PC-9 (cell line): Measurements from ENCODE around the gene CIITA. TPM values are rescaled to one million over a fixed set of nuclear protein-coding genes. Genes with fewer than 3 reads are reported as not detected.

ENCODE experiments used
- BruUV-seq: library from RNA; stranded (reverse); fragments of 400-500 nt; replicated peaks from 2 replicates; lab custom pipeline; 2021; lab: Mats Ljungman, UMichigan
- CTCF ChIA-PET: fragments of 300-600 bp; sonication (Branson Sonifier 250); formaldehyde crosslinking; loops from one replicate; lab custom pipeline; 2022; ENCODE audit warnings: antibody characterized with exemption; lab: Charles Lee
- POLR2A ChIA-PET: fragments of 300-600 bp; sonication (Branson Sonifier 250); formaldehyde crosslinking; loops from one replicate; lab custom pipeline; 2022; ENCODE audit warnings: antibody characterized with exemption; ENCODE audit not compliant: unreplicated experiment; lab: Charles Lee
- DNase-seq, 2 experiments: peaks; one replicate each; pipeline versions ENCODE4 v3.0.0 to v3.0.0-alpha.2; 2015 to 2022; ENCODE audit warnings: mixed read lengths in 1 of 2
- H2AFZ ChIP-seq: fragments of 200-600 bp; sonication (generic); 2 replicates; pipeline ENCODE4 v1.8.1; 2017; ENCODE audit warnings: antibody characterized with exemption
- H3F3A ChIP-seq: fragments of 200-600 bp; sonication (generic); 2 replicates; pipeline ENCODE4 v1.8.1; 2017; ENCODE audit warnings: antibody characterized with exemption, mild to moderate bottlenecking, low read depth; ENCODE audit not compliant: insufficient read depth
- H3K27ac ChIP-seq: fragments of 200-600 bp; sonication (generic); 2 replicates; pipeline ENCODE4 v1.6.1; 2016; ENCODE audit warnings: mixed run types
- H3K27me3 ChIP-seq: fragments of 200-600 bp; sonication (generic); 2 replicates; pipeline ENCODE4 v1.6.1; 2016; ENCODE audit warnings: low read depth, mixed run types; ENCODE audit not compliant: insufficient read depth
- H3K36me3 ChIP-seq: fragments of 200-600 bp; sonication (generic); 2 replicates; pipeline ENCODE4 v1.6.1; 2016; ENCODE audit warnings: low read depth, mixed run types
- H3K4me1 ChIP-seq: fragments of 200-600 bp; sonication (generic); replicated peaks from 2 replicates; pipeline ENCODE4 v1.6.1; 2016; ENCODE audit warnings: mixed run types; ENCODE audit not compliant: insufficient read depth
- H3K4me2 ChIP-seq: fragments of 200-600 bp; sonication (generic); 2 replicates; pipeline ENCODE4 v1.6.1; 2017; ENCODE audit warnings: mixed run types
- H3K4me3 ChIP-seq: fragments of 200-600 bp; sonication (generic); 2 replicates; pipeline ENCODE4 v1.6.1; 2016; ENCODE audit warnings: mixed run types
- H3K79me2 ChIP-seq: fragments of 200-600 bp; sonication (generic); 2 replicates; pipeline ENCODE4 v1.6.1; 2017; ENCODE audit warnings: low read depth, mixed run types
- H3K9me2 ChIP-seq: fragments of 200-600 bp; sonication (generic); 2 replicates; pipeline ENCODE4 v1.8.1; 2017; ENCODE audit warnings: mild to moderate bottlenecking; ENCODE audit not compliant: insufficient read depth
- H3K9me3 ChIP-seq: fragments of 200-600 bp; sonication (generic); 2 replicates; pipeline ENCODE4 v1.8.1; 2016; ENCODE audit warnings: low read depth; ENCODE audit not compliant: insufficient read depth
- H4K20me1 ChIP-seq: fragments of 200-600 bp; sonication (generic); 2 replicates; pipeline ENCODE4 v1.8.1; 2017; ENCODE audit not compliant: insufficient read depth
- CTCF ChIP-seq: fragments of 200-600 bp; sonication (generic); conservative IDR thresholded peaks from 2 replicates; pipeline ENCODE4 v1.6.1; 2017; ENCODE audit warnings: mixed run types, antibody characterized with exemption, mild to moderate bottlenecking, moderate library complexity
- EZH2 ChIP-seq: fragments of 200-600 bp; sonication (generic); IDR thresholded peaks from 2 replicates; pipeline ENCODE4 v1.8.0; 2017; ENCODE audit warnings: antibody characterized with exemption, low read depth
- intact Hi-C: fragments of 100-400 bp; cut with micrococcal nuclease; formaldehyde crosslinking; loops from one replicate; pipeline ENCODE4 v1.10.0; 2022; ENCODE audit not compliant: unreplicated experiment
- total RNA-seq: library from RNA; stranded (reverse); gene quantifications from 2 replicates; pipeline ENCODE4 v1.2.3, GENCODE V29; 2021

CIITA gene
- total RNA-seq, 1 experiment from 2014 or later = 1.7 TPM

GRCh38 chr16:10911267-10911666 lies 34.3 kb downstream of the CIITA start:
- Histone ChIP-seq H3K4me1 (no peaks in the 10 kb centered on the region), H3K27ac (no peak overlapping the region), H3K27me3 (peaks cover 13% of the 10 kb centered on the region; the same call in 1 of the 2 replicates), H3K36me3 (no peaks in the 10 kb centered on the region), H3F3A (no peaks in the 10 kb centered on the region), H3K9me2 (no peaks in the 10 kb centered on the region), H3K79me2 (no peaks in the 10 kb centered on the region), H3K4me2 (no peak overlapping the region), H3K4me3 (no peak overlapping the region), H3K9me3 (no peaks in the 10 kb centered on the region), H2AFZ (no peak overlapping the region), H4K20me1 (no peaks in the 10 kb centered on the region)
- no peak for TF ChIP-seq CTCF
- no peak for TF ChIP-seq EZH2
- CTCF ChIA-PET = interaction anchor here (0.6 kb wide), 1 partner anchor 221 kb away, joined by 3 read pairs; no protein-coding TSS in a partner anchor
- intact Hi-C loops = no loop called here
- BruUV-seq = no TSS peak
- POLR2A ChIA-PET = no interaction called here
- no peak for DNase-seq

DNA sequence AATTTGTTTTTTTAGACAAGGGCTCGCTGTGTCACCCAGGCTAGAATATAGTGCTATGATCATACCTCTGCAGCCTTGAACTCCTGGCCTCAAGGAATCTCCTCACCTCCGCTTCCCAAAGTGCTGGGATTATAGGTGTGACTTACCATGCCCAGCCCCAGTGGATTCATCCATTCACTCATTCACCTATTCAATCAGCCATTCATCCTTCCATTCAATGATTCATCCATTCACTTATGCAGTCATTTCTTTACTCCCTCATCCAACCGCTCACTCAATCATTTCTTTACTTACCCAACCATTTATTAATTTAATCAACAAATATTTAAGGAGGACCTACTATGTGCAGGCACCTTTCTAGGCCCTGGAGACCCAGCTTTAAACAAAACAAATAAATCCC lies 39.5 kb downstream of the CIITA start:
- BruUV-seq = no TSS peak
- H3K36me3 ChIP-seq = no peaks in the 10 kb centered on the region
- TF ChIP-seq CTCF = no peak
- TF ChIP-seq EZH2 = no peak
- no peak overlapping the region for H3K27ac ChIP-seq
- no peaks in the 10 kb centered on the region for H4K20me1 ChIP-seq
- no peaks in the 10 kb centered on the region for H3K27me3 ChIP-seq
- ChIA-PET POLR2A (no interaction called here), CTCF (no interaction called here)
- no peaks in the 10 kb centered on the region for H3K9me2 ChIP-seq
- no peak for DNase-seq
- H3K4me2 ChIP-seq = no peak overlapping the region
- no peaks in the 10 kb centered on the region for H3K9me3 ChIP-seq
- H3K4me1 ChIP-seq = no peaks in the 10 kb centered on the region
- no peaks in the 10 kb centered on the region for H3K79me2 ChIP-seq
- H2AFZ ChIP-seq = no peak overlapping the region
- intact Hi-C loops = loop anchor here (5.0 kb wide), 1 partner anchor 659 kb away; no protein-coding TSS in a partner anchor
- H3K4me3 ChIP-seq = no peak overlapping the region
- H3F3A ChIP-seq = no peaks in the 10 kb centered on the region

DNA sequence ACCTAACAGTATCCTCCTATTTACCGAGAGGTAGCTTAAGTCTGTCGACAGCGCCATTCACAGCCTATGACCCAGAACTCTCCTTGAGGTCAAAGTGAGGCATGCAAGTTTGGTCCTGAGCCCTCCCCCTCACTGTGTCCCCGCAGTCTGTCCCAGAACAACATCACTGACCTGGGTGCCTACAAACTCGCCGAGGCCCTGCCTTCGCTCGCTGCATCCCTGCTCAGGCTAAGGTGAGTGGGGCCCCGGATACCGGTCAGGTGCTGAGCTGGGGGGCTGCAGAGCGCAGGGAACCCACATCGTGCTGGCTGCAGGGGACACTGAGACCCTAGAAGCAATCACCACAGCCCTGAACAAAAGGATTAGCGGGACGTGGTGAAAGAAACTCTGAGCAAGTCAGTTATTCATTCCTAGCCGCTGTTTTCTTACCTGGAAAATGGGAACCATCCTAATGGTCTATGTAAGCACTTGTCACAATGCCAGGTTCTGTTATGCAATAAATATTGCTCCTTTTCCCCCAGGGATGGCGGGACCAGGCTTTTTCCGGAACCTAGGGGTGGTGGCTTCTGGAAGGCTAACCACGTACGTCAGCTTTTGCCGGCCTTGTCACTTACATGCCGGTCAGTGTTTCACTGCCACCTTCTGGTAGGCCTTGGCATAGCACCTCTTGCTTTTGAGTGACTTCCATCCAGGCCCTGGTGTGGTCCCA lies 41.4 kb downstream of the CIITA start:
- intact Hi-C loops = loop anchor here (1.0 to 5.0 kb wide), 3 partner anchors 180 to 661 kb away; no protein-coding TSS in a partner anchor
- BruUV-seq = no TSS peak
- no peaks in the 10 kb centered on the region for H3K9me3 ChIP-seq
- H3K4me2 ChIP-seq = no peak overlapping the region
- H3K4me1 ChIP-seq = no peaks in the 10 kb centered on the region
- ChIA-PET CTCF (interaction anchor here (0.6 to 1.2 kb wide), 9 partner anchors 13 to 642 kb away, joined by 3 to 19 read pairs (median 3); partner anchors contain the start of genes DEXI and NUBP1), POLR2A (interaction anchor here (0.5 kb wide), 1 partner anchor 200 kb away, joined by 4 read pairs; no protein-coding TSS in a partner anchor)
- TF ChIP-seq CTCF (peak; percentile 94), EZH2 (no peak)
- no peak overlapping the region for H3K4me3 ChIP-seq
- no peak overlapping the region for H2AFZ ChIP-seq
- no peaks in the 10 kb centered on the region for H3K79me2 ChIP-seq
- no peaks in the 10 kb centered on the region for H4K20me1 ChIP-seq
- peak; percentile 62 to 89 for DNase-seq
- no peaks in the 10 kb centered on the region for H3K9me2 ChIP-seq
- no peaks in the 10 kb centered on the region for H3K27me3 ChIP-seq
- no peak overlapping the region for H3K27ac ChIP-seq
- H3F3A ChIP-seq = no peaks in the 10 kb centered on the region
- H3K36me3 ChIP-seq = no peaks in the 10 kb centered on the region
